GF-D8 (cell line): ENCODE data around the gene RBL2.
"Not testable (repeated sequence)": the region's sequence is repeated elsewhere in the genome, so short reads cannot be mapped to it uniquely, and the experiment has no call there.

Source experiments
- DNase-seq: peaks from one replicate; lab custom pipeline; 2025; lab: John Stamatoyannopoulos, UW

RBL2 gene

GRCh38 chr16:53539759-53540718, 105.8 kb downstream of the RBL2 start:
- DNase-seq = not testable (repeated sequence)
